ENCODE results near the gene SLC12A6. TPM values are rescaled to one million over a fixed set of nuclear protein-coding genes. Genes with fewer than 3 reads are reported as not detected.

Gene SLC12A6
- total and polyA plus RNA-seq, 2 of the 13 experiments (the other 11 are each of a cell fraction or from before 2014, with no cell fraction given) = 15.2 to 30.1 TPM

- BruUV-seq (replicated peaks) = no TSS peak
- H3K4me3 ChIP-seq (replicated peaks in 1 of 3; ENCODE audit: insufficient read depth in 1 of 3, low read depth in 2 of 3, low read length in 3 of 3) = no peak overlapping the region
- ATAC-seq (no peak), DNase-seq (ENCODE audit: low spot score) (no peak), FAIRE-seq (no peak)
- H3K36me3 ChIP-seq (replicated peaks in 1 of 2; ENCODE audit: control insufficient read depth in 1 of 2, insufficient read depth in 2 of 2, low read length in 2 of 2) = peaks cover 1 to 3% of the 10 kb centered on the region in 2 experiments; a peak in 2 of 5 replicates
- in situ Hi-C loops (cut with HindIII; ENCODE audit: extremely low pct_ligation_motif_present, low pct_unique_long_range_greater_than_20kb) = loop anchor here (10.0 to 25.0 kb wide), 2 partner anchors 70 to 303 kb away; partner anchors contain the start of gene GOLGA8A
- no peak overlapping the region for H2AFZ ChIP-seq (ENCODE audit: low read length)
- no peaks in the 10 kb centered on the region for H3K27me3 ChIP-seq (ENCODE audit: control insufficient read depth in 1 of 2, insufficient read depth in 2 of 2, low read length in 2 of 2)
- peaks cover 21% of the 10 kb centered on the region for H3K4me1 ChIP-seq (ENCODE audit: insufficient read depth, low read length)
- WGBS (ENCODE audit: low lambda C conversion rate) = 96% methylated on average over 16 of the region's 16 CpGs
- no peak overlapping the region for H3K27ac ChIP-seq (ENCODE audit: extremely low read length, insufficient read depth, low read length)
- intact Hi-C loops (cut with micrococcal nuclease; ENCODE audit: unreplicated experiment) = loop anchor here (5.0 kb wide), 1 partner anchor 123 kb away; no protein-coding TSS in a partner anchor
- H3K9me3 ChIP-seq (ENCODE audit: low read length) = no peaks in the 10 kb centered on the region
- H3K79me2 ChIP-seq (ENCODE audit: insufficient read depth, low read length) = peaks cover 2% of the 10 kb centered on the region
- H4K20me1 ChIP-seq (ENCODE audit: insufficient read depth, low read length) = no peaks in the 10 kb centered on the region
- TF ChIP-seq ZNF883 (CRISPR knock-in tag; IDR thresholded peaks at IDR 0.05; ENCODE audit: not compliant biosample characterization) (no peak), CAMTA2 (CRISPR knock-in tag; IDR thresholded peaks at IDR 0.05; ENCODE audit: borderline replicate concordance) (no peak), SP5 (CRISPR knock-in tag; IDR thresholded peaks at IDR 0.05; ENCODE audit: borderline replicate concordance, low read depth) (no peak), TARDBP (CRISPR knock-in tag; IDR thresholded peaks at IDR 0.05) (no peak), FOXK1 (CRISPR knock-in tag; IDR thresholded peaks at IDR 0.05; ENCODE audit: borderline replicate concordance, low read depth) (no peak), DMTF1 (CRISPR knock-in tag; IDR thresholded peaks at IDR 0.05) (no peak), PCBP2 (optimal IDR thresholded peaks at IDR 0.05; ENCODE audit: low read depth, low read length, poor library complexity, severe bottlenecking) (no peak), HNRNPUL1 (IDR thresholded peaks at IDR 0.05; ENCODE audit: low read depth, low read length) (no peak), PCBP1 (IDR thresholded peaks at IDR 0.05; ENCODE audit: borderline replicate concordance, low read depth, low read length) (no peak), ZHX2 (IDR thresholded peaks at IDR 0.05; ENCODE audit: low read depth) (no peak), ZHX2 (CRISPR knock-in tag; IDR thresholded peaks at IDR 0.05; ENCODE audit: borderline replicate concordance) (no peak), ZZZ3 (CRISPR knock-in tag; IDR thresholded peaks at IDR 0.05; ENCODE audit: borderline replicate concordance) (no peak)
- CTCF ChIA-PET (ENCODE audit: low intra/inter-chr PET ratio, low total read pairs) = no interaction called here
- peak overlapping the region; percentile 97; the same call in 1 of the 2 replicates for H3K4me2 ChIP-seq (ENCODE audit: low read depth, low read length)
- H3K9ac ChIP-seq (ENCODE audit: insufficient read depth, low read depth, low read length) = no peak overlapping the region
- POLR2A ChIA-PET = interaction anchor here (1.2 to 3.1 kb wide), 4 partner anchors 22 to 223 kb away, joined by 3 to 28 read pairs (median 6); partner anchors contain the start of genes NOP10, NUTM1 and SLC12A6
These were observed 27.7 kb upstream of the SLC12A6 start for GRCh38 chr15:34365091-34365825.

Data from HepG2 (cell line).